A172 (cell line): ENCODE data around the gene SCARF2. TPM values are rescaled to one million over a fixed set of nuclear protein-coding genes. Genes with fewer than 3 reads are reported as not detected.
"Not testable (repeated sequence)": the region's sequence is repeated elsewhere in the genome, so short reads cannot be mapped to it uniquely, and the experiment has no call there.

ENCODE experiments used
- DNase-seq: peaks from one replicate; pipeline ENCODE4 v3.0.0-alpha.2; 2015; ENCODE audit warnings: low spot score
- total RNA-seq: library from RNA; depleted of rRNA; stranded (reverse); fragments of >200 nt; shearing (Covaris generic); gene quantifications from 2 replicates; pipeline ENCODE4 v1.2.3, GENCODE V29; 2014

Gene SCARF2
- total RNA-seq, 1 experiment from 2014 or later = 46.6 TPM

DNA sequence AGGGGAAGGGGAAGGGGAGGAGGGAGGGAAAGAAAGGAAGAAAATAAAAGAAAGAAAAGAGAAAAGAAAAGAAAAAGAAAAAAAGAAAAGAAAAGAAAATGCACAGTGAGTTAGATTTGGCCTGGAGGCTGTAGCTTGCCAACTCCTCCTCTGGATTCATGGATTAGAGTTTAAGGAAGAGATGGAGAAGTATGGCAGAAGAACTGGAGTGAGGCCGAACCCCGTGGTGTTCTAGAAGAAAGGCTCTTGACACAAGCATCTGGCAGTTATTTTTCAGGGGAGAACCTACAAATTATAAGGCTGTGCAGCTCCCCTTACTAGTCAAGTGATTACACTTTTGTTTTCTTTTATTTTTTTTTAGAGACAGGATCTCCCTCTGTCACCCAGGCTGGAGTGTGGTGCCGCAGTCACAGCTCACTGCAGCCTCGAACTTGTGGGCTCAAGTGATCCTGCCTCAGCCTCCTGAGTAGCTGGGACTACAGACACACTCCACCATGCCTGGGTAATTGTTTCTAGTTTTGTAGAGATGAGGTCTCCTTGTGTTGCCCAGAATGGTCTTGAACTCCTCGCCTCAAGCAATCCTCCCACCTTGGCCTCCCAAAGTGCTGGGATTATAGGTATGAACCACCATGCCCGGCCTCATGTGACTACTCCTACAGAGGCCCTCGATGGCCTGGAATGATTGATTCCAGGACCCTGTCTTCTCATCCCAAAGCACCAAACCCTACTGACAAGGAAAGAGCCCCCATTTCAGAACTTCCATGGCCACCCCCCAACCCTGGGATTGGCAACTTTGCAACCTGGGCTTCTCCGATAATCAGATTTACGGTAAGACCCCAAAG, 24.2 kb downstream of the SCARF2 start:
- no peak for DNase-seq

DNA sequence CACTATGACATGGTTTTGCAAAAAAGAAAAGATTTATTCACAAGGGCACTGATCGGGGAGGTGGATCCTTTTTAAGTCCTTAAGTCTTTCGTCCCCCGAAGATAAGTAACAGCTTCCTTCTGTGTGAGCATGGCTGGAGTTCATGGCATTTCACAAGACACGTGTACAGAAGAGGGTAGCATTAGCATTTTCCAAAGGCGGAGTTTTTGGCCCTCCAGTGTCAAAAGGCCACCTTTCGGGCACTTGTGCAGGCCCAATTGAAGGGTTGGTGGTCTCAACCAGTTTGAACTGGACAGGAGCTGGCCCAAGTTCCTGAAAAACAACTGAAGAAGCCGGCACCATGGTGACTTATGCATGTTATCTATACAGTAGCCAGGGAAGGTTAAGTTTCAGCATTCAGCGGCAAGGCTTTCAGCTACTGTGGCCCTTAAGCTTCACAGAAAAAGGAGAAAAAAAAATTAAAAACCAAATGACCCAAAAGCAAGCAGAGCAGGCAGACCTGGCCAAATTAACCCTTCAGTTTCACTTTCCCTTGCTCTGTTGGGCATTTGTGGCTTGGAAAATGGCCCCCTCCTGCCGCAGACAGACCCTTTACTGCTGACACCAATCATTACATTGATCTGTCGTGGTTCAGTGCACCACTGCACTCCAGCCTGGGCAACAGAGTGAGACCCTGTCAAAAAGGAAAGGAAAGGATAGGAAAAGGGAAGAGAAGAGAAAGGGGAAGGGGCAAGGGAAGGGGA, 25.0 kb downstream of the SCARF2 start:
- DNase-seq = no peak

DNA sequence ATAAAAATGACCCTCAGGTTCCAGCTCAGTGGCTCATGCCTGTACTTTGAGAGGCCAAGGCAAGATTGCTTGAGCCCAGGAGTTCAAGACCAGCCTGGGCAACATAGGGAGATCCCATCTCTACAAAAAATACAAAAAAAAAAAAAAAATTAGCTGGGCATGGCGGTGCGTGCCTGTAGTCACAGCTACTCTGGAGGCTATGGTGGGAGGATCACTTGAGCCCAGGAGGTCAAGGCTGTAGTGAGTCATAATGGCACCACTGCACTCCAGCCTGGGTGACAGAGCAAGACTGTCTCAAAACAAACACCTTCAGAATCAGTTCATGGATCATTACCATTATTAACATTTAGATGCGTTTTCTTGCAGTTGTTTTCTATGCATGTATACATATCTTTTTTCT, 28.2 kb downstream of the SCARF2 start:
- DNase-seq = not testable (repeated sequence)

DNA sequence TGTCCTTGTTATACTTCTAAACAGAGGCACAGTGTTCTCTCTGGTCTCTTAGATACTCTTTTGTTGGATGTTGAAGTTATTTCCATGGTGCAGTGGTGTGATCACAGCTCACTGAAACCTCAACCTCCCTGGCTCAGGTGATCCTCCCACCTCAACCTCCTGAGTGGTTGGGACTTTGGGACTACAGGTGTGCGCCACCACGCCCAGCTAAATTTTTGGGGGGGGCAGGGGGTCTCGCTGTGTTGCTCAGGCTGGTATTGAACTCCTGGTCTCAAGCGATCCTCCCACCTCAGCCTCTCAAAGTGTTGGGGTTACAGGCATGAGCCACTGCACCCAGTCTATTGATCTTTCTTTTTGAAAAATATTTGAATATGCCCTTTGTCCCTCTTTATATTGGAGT, 28.7 kb downstream of the SCARF2 start:
- no peak for DNase-seq

- no peak for DNase-seq
Measured at GRCh38 chr22:20407829-20408228, 29.8 kb downstream of the SCARF2 start.

- DNase-seq = no peak
Measured at GRCh38 chr22:20406686-20407408, 30.8 kb downstream of the SCARF2 start.

GRCh38 chr22:20405931-20406685, 31.5 kb downstream of the SCARF2 start:
- DNase-seq = no peak

- DNase-seq = no peak
Measured at GRCh38 chr22:20405291-20405930, 32.2 kb downstream of the SCARF2 start.

DNA sequence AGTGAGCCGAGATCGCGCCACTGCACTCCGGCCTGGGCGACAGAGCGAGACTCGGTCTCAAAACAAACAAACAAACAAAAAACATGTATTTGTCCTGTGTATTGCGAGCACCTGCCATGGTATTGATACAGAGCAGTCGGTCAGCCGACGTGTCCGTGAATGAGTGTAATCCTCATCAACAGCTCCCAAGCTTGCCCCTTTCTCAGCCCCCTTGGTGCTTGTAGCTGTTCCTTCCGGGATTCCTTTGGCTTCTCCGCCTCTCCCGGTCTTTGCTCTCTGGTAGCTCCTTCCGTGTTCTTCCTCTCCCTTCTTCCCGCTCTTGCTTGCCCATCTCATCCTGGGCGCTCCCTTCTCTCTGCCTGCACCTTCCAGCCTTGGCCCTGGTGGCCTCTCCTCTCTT, 32.7 kb downstream of the SCARF2 start:
- no peak for DNase-seq

GRCh38 chr22:20403779-20404140, 33.9 kb downstream of the SCARF2 start:
- no peak for DNase-seq

GRCh38 chr22:20402960-20403778, 34.5 kb downstream of the SCARF2 start:
- no peak for DNase-seq

GRCh38 chr22:20401376-20402014, 36.1 kb downstream of the SCARF2 start:
- DNase-seq = no peak

DNA sequence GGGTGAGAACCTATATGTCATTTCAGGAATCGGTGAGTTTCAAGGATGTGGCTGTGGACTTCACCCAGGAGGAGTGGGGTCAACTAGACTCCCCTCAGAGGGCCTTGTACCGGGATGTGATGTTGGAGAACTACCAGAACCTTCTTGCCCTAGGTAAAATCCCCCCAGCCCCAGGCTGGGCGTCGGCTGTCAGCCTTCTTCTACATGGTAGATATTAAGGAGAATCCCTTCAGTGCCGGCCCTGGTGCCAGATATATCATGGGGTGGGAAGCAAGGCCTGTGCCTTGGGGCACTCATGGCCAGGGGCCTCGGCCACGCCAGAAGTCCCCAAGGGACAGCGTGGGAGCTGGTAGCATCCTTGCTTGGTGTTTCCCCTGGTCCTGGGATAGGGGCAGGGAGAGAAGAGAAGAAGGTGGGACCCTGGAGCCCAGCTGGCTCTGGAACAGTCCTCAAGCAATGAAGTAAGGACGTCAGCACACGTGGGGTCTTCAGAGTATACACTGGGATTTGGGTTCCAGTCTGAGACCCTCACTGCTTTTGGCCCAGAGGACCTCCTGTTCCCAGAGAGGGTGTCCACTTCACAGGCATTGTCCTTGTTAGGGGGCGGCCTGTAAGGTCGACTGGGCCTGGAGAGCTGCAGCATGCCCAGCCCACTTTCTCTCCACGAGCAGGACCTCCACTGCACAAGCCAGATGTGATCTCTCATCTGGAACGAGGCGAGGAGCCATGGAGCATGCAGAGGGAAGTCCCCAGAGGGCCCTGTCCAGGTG, 36.8 kb downstream of the SCARF2 start:
- DNase-seq = no peak

DNA sequence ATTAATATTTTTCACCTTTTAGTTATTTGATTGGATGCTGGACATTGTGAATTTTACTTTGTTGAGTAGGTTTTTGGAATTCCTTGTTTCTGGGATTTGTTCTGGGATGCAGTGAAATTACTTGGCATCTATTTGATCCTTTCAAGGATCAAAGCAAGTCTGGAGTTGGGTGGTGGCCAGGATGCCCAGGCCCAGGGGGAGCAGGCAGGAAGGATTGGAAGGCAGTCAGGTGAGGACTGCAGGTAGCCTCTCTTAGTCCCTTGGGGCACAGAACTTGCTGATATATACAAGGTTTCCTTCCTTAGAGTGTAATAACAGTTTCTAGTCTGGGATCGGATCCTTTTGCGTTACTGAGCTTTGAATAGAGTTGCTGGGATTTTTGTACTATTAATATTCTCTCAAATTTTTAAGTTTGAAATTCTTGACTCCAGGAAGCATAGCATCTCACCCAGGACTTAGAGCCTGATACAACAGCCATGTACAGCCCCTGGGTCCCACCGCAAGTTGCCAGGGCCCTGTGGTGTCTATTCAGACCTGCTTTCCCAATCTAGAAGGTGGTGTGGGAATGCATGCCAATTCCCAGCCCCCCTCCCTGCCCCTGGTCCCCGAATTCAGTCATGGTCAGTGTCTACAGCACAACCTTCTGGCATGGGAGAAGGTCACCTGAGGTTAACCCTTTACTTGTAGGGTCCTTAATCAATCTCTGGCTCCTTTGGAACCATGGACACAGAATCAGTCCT, 37.6 kb downstream of the SCARF2 start:
- DNase-seq = no peak

DNA sequence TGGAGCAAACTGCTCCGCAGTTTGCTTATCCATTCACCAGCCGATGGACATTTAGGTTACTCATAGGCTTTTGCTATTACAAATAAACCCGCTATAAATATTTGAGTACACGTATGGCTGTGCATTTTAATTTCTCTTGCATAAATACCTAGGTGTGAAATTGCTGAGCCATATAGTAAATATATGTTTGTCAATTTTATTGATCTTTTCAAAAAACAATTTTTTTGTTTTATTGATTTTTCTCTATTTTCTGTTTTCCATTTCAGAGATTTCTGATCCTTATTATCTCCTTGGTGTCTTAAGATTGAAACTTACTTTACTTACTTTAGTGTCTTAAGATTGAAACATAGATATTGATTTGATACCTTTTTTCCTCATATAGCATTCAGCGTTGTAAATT, 39.2 kb downstream of the SCARF2 start:
- DNase-seq = no peak

DNA sequence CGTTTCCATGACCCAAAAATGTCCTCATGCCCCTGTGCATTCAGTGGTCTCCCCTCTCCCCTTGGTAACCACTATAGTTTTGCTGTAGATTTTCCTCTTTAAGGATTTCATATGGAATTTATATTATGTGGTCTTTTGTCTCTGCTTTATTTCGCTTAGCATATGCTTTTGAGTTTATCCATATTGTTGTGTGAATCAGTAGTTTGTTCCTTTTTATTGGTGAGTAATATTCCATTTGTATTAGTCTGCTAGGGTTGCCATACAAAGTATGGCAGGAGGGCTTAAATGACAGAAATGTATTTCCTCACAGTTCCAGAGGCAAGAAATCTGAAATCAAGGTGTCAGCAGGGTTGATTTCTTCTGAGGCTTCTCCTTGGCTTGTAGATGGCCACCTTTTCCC, 40.1 kb downstream of the SCARF2 start:
- DNase-seq = no peak

DNA sequence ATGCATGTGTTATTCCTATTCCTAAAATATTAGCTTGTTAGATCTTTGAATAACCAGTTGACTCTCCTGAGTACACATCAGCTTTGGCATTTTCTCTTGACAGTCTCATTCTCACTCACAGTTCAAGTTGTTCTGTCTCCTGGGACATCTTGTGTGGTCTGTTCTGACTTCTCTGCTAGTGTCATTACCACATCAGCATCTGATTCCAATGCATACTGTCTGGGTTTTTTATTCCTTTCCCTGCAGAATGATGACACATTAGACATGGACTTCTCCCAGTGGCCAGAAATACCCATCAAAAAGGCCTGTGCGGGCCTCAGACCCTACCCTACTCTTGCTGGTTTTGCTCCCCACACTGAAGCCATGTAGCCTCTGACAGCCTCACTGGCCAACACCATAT, 41.0 kb downstream of the SCARF2 start:
- no peak for DNase-seq

DNA sequence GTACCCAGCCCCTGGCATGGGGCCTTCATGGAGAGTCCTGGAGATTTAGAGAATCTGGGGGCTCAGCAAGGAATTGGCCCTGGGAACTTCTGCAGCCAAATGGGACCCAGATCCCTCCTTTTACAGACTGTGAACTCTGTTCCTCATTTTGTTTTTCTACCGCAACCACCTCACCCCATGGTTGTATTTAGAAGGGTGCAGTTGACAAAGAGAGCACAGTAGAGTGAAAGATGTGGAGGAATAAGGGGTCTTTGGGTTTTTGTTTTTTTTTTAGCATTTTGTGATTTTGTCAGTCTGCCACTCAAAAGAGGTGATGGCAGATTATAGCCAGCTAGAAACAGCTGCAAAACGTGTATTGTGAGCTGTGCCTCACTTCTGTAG, 41.7 kb downstream of the SCARF2 start:
- no peak for DNase-seq
